Head of caudate nucleus (tissue), 42 donors: ENCODE measurements around the gene DDX17.

Source experiments
- DNase-seq, 42 donors: peaks; one replicate each; pipeline versions ENCODE4 v3.0.0 to v3.0.0-alpha.2; 2020 to 2021; ENCODE audit warnings: mixed read lengths in 7 of 42
- intact Hi-C: fragments of 100-400 bp; cut with DNase I; formaldehyde crosslinking; loops from one replicate; pipeline ENCODE4 v1.15.0; 2022

DDX17 gene

GRCh38 chr22:38506118-38506962, at the start of gene DDX17:
DDX17 (minus strand) TSS chr22:38506311.
- intact Hi-C loops: no loop called here

DNA sequence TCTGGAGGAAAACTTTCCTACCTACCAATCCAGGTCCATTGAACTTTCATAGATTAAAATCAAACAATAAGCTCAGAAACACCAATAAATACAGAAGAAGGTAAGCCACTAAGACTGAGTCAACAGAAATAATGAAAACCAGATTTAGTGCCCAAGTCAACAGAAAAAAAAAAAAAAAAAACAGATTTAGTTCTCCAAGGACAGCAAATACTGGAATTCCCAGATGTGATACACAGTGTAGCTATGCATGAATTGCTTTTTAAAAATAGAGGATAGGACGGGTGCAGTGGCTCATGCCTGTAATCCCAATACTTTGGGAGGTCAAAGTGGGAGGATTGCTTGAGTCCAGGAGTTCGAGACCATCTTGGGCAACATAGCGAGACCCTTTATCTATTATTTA, 48.2 kb upstream of the DDX17 start:
- DNase-seq: no peak
- intact Hi-C loops: no loop called here

More at GRCh38 chr22:38506118-38506962, at the start of gene DDX17:
- peak; percentile 89 to 99 (median 95) for DNase-seq

DNA sequence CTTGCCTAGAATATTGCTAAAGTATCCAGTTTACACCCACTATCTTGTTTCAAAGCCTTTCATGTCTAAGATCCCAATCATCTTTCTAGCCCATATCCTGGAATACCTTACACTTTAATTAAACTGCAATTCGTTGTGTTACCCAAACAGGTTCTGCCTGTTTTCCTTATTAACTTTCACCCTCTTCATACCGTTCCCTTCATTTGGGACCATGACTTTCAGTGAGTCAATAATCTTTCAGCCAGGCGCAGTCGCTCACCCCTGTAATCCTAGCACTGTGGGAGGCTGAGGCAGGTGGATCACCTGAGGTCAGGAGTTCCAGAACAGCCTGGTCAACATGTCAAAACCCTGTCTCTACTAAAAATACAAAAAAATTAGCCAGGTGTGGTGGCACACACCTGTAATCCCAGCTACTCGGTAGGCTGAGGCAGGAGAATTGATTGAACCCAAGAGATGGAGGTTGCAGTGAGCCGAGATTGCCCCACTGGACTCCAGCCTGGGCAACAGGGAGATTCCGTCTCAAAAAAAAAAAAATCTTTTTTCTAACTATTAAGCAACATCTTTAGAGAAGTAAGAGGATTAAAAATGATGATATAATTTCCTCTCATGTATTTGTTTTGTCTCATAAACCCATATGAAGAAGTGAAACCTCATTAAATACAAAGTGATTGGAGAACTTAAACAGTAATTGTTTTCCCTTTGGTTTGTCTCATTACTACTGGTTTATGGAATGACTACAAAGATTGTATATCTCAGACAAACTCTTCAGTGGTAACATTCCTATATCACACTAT, 43.2 kb upstream of the DDX17 start:
- DNase-seq: no peak
- intact Hi-C loops: no loop called here

DNA sequence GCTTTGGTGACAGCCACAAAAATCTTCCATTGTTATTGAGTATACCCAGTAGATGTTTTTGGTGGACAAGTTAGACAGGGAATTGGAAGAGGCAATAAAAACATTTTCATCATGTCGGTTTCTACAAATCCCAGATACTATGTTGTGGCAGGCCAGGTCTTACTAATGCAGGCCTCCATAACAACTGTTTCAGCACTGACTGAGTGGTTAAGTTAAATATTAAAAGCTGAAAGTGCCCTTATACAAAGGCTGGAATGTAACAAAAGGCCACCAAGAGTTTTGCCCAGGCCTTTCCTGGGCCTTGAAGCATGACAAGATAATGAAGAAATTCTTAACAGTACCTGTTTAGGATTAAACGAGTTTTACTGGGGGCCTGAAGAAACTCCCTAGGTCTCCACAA, 34.6 kb upstream of the DDX17 start:
- DNase-seq: no peak

GRCh38 chr22:38531251-38531938, 25.3 kb upstream of the DDX17 start:
- intact Hi-C loops: no loop called here
- DNase-seq: no peak

More for the DNA sequence above, 34.6 kb upstream of the DDX17 start:
- intact Hi-C loops: no loop called here

- intact Hi-C loops: no loop called here
Observed at GRCh38 chr22:38524429-38524828, 18.3 kb upstream of the DDX17 start.

GRCh38 chr22:38523479-38523878, 17.4 kb upstream of the DDX17 start:
- intact Hi-C loops: no loop called here
- DNase-seq: peak in 28 of 42 donors; percentile 6 to 71 (median 37)

More at GRCh38 chr22:38524429-38524828, 18.3 kb upstream of the DDX17 start:
- no peak for DNase-seq

- intact Hi-C loops: no loop called here
Observed at GRCh38 chr22:38523029-38523428, 16.9 kb upstream of the DDX17 start.

GRCh38 chr22:38519453-38520250, 13.5 kb upstream of the DDX17 start:
- peak in 22 of 42 donors; percentile 13 to 78 (median 34) for DNase-seq
- intact Hi-C loops: no loop called here

More at GRCh38 chr22:38523029-38523428, 16.9 kb upstream of the DDX17 start:
- no peak for DNase-seq

DNA sequence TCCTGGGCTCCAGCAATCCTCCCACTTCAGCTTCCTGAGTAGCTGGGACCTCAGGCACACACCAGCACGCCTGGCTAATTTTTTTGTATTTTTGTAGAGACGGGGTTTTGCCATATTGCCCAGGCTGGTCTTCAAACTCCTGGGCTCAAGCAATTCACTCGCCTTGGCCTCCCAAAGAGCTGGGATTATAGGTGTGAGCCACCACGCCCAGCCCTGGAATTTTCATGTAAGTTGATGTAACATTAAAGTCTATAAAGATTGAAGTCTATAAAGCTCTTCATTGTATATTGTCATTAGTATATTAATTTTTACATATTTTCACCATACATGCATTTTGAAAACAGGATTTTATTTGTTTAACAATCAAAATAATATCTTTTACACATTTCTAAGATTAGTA, 12.5 kb upstream of the DDX17 start:
- intact Hi-C loops: no loop called here
- DNase-seq: no peak

DNA sequence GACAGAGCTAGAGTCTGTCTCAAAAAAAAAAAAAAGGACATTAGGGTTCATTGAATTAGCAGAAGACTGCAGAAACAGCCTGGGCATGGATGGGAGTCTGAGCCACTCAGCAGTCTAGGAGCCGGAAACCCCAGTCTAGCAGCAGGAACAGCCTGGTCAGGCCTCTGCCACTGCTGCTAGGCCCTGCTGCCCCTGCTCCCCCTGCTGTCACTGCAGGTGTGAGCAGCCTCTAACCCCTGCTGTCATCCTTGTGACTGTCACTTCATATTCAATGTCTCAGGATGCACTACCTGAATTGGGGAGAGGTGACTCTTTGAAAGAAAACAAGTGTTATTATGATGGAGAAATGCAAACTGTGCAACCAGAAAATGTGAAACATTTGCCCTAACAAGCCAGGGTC, 7.0 kb upstream of the DDX17 start:
- intact Hi-C loops: no loop called here
- no peak for DNase-seq

DNA sequence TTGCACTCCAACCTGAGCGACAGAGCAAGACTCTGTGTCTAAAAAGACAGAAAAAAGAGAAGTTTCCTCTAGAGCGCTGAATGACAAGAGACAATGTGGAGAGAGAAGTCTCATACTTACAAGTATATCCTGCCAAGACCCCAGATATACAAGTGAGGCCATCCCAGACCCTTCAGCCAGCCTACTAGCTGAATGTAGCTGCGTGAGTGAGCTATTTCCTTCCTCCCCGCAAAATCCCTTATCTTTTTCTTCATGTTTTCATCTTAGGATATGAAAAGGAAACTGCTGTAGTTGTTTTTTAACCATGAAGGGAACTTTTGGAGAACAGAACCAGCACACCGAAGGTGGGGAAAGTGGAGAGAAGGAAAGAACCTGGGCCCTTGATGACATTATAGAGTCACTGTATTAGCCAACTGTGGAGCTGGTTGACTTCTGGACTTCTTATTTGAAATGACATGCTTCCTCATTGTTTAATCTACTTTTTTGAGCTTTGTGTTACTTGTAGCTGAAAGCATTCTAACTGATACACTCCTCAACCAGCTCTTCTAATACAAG, 4.4 kb upstream of the DDX17 start:
- intact Hi-C loops: no loop called here
- DNase-seq: no peak

GRCh38 chr22:38505541-38506117, 482 bp downstream of the DDX17 start:
- peak; percentile 27 to 92 (median 80) for DNase-seq

GRCh38 chr22:38504731-38505540, 1.2 kb downstream of the DDX17 start:
- peak in 7 of 42 donors; percentile 14 to 52 (median 21) for DNase-seq
- intact Hi-C loops: no loop called here

More at GRCh38 chr22:38505541-38506117, 482 bp downstream of the DDX17 start:
- intact Hi-C loops: no loop called here

- no peak for DNase-seq
- intact Hi-C loops: no loop called here
Observed at GRCh38 chr22:38503021-38503420, 3.1 kb downstream of the DDX17 start.

DNA sequence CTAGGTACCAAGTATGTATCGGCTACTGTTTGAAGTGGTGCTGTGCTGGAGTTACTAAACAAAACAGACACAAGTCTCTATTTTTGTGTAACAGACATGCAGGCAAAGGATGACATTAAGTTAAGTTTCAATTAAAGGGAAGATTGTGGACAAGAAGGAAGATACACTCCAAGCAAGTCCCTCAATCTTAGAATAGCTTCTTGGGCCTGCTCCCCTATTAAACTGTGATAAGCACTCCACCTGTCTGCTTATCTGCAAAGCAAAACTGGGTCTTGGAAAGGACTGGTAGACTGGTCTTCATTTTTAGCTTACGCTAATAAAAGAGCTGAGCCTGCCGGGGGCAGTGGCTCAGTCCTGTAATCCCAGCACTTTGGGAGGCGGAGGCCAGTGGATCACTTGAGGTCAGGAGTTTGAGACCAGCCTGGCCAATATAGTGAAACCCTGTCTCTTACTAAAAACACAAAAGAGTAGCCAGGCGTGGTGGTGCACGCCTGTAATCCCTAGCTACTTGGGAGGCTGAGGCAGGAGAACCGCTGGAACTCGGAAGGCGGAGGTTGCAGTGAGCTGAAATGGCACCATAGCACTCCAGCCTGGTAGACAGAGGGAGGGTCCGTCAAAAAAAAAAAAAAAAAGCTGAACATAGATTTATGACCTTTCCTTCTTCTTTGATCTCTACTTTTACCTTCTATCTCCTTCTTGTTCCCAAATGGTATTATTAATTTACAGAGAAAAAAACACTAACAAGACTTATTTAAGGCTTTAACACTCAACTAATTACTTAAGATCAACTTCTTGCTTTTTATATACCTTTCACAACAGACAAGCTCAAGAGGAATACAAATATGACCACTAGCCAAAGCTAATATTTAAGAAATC, 4.1 kb downstream of the DDX17 start:
- intact Hi-C loops: no loop called here
- no peak for DNase-seq
